Endodermal cell (in vitro differentiated cells): ENCODE data around the gene TTBK1. TPM values are rescaled to one million over a fixed set of nuclear protein-coding genes. Genes with fewer than 3 reads are reported as not detected.

ENCODE experiments used
- DNase-seq: peaks from one replicate; pipeline ENCODE4 v3.0.0-alpha.2; 2017
- H3K27ac ChIP-seq: 2 replicates; pipeline ENCODE4 v1.5.1; 2013; ENCODE audit warnings: mild to moderate bottlenecking, low read depth, low read length, moderate library complexity
- H3K27me3 ChIP-seq: 2 replicates; pipeline ENCODE4 v1.6.1; 2013; ENCODE audit warnings: mild to moderate bottlenecking, low read length, moderate library complexity; ENCODE audit not compliant: insufficient read depth, control insufficient read depth, poor library complexity, severe bottlenecking
- H3K36me3 ChIP-seq: 2 replicates; pipeline ENCODE4 v1.7.0; 2013; ENCODE audit warnings: mild to moderate bottlenecking, low read length, moderate library complexity; ENCODE audit not compliant: control insufficient read depth, insufficient read depth
- H3K4me1 ChIP-seq: one replicate; pipeline ENCODE4 v1.7.0; 2013; ENCODE audit warnings: low read length; ENCODE audit not compliant: control insufficient read depth, insufficient read depth
- H3K4me3 ChIP-seq: 2 replicates; pipeline ENCODE4 v1.5.1; 2013; ENCODE audit warnings: mild to moderate bottlenecking, low read length, moderate library complexity
- H3K9ac ChIP-seq: 2 replicates; pipeline ENCODE4 v1.6.1; 2013; ENCODE audit warnings: mild to moderate bottlenecking, low read length, moderate library complexity; ENCODE audit not compliant: poor library complexity, severe bottlenecking; ENCODE audit errors: extremely low read depth
- H3K9me3 ChIP-seq: 2 replicates; pipeline ENCODE4 v1.6.1; 2013; ENCODE audit warnings: mild to moderate bottlenecking, low read length, moderate library complexity; ENCODE audit not compliant: control insufficient read depth
- H3K27ac Mint-ChIP-seq: 2 replicates; pipeline ENCODE4 v1.8.0; 2020; ENCODE audit warnings: mixed read lengths
- H3K27me3 Mint-ChIP-seq: 2 replicates; pipeline ENCODE4 v1.8.0; 2021; ENCODE audit warnings: mild to moderate bottlenecking, mixed read lengths; ENCODE audit not compliant: insufficient read depth
- H3K36me3 Mint-ChIP-seq: 2 replicates; pipeline ENCODE4 v1.8.0; 2020; ENCODE audit warnings: low read depth, mixed read lengths
- H3K4me1 Mint-ChIP-seq: 2 replicates; pipeline ENCODE4 v1.8.0; 2020; ENCODE audit warnings: mixed read lengths
- H3K4me3 Mint-ChIP-seq: 2 replicates; pipeline ENCODE4 v1.8.0; 2020; ENCODE audit warnings: mild to moderate bottlenecking, moderate library complexity, mixed read lengths
- H3K9me3 Mint-ChIP-seq: 2 replicates; pipeline ENCODE4 v1.8.0; 2020; ENCODE audit warnings: mild to moderate bottlenecking, mixed read lengths
- WGBS, 2 experiments: methylation state at CpG; one replicate each; pipeline versions ENCODE4 v1.1.5 to v1.1.7; 2013; ENCODE audit warnings: missing lambda C conversion rate in 2 of 2, mixed read lengths in 1 of 2; ENCODE audit not compliant: insufficient coverage in 1 of 2, insufficient read length in 1 of 2; 5-methylcytosine and 5-hydroxymethylcytosine counted together
- total RNA-seq, 2 donors: library from RNA; stranded (reverse); fragmentation: NEBNext Ultra II Directional in 1 of 2; extraction: Animal tissue kit (Norgen Biotek cat#: 25700) in 1 of 2; gene quantifications; 2 replicates in 1 of 2; 3 replicates in 1 of 2; pipeline ENCODE4 v1.2.1, GENCODE V29; 2021
- TF ChIP-seq, protein P1 (sequence below): fragments of 200-600 bp; sonication (generic); conservative IDR thresholded peaks from 2 replicates; pipeline ENCODE4 v1.5.0; 2021; ENCODE audit warnings: antibody characterized with exemption, mild to moderate bottlenecking

The TTBK1 gene
- total RNA-seq, 2 donors from 2014 or later: 0.62 TPM

DNA sequence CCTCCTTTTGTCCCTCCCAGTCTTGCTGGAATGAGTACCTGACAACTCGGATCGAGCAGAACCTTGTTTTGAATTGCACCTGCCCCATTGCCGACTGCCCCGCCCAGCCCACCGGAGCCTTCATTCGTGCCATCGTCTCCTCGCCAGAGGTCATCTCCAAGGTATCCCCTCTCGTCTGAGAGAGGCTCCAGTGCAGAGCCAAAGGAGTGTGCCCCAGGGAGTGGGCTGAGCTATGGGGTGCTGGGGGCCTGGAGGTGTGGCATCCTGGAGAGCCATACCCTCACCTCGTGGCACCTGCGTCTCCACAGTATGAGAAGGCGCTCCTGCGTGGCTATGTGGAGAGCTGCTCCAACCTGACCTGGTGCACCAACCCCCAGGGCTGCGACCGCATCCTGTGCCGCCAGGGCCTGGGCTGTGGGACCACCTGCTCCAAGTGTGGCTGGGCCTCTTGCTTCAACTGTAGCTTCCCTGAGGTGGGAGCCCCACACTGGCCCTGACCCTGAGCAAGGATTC lies 22.8 kb upstream of the TTBK1 start:
- Histone ChIP-seq H3K36me3 (peaks cover 3% of the 10 kb centered on the region), H3K9ac (no peak overlapping the region), H3K27ac (no peak overlapping the region), H3K9me3 (no peaks in the 10 kb centered on the region), H3K27me3 (no peaks in the 10 kb centered on the region), H3K4me1 (no peaks in the 10 kb centered on the region), H3K4me3 (no peak overlapping the region)
- no peaks in the 10 kb centered on the region for H3K9me3 Mint-ChIP-seq
- 91 to 97% methylated on average over 11 to 16 of the region's 16 CpGs for WGBS, 2 experiments
- H3K27me3 Mint-ChIP-seq: no peaks in the 10 kb centered on the region
- TF ChIP-seq, protein P1, sequence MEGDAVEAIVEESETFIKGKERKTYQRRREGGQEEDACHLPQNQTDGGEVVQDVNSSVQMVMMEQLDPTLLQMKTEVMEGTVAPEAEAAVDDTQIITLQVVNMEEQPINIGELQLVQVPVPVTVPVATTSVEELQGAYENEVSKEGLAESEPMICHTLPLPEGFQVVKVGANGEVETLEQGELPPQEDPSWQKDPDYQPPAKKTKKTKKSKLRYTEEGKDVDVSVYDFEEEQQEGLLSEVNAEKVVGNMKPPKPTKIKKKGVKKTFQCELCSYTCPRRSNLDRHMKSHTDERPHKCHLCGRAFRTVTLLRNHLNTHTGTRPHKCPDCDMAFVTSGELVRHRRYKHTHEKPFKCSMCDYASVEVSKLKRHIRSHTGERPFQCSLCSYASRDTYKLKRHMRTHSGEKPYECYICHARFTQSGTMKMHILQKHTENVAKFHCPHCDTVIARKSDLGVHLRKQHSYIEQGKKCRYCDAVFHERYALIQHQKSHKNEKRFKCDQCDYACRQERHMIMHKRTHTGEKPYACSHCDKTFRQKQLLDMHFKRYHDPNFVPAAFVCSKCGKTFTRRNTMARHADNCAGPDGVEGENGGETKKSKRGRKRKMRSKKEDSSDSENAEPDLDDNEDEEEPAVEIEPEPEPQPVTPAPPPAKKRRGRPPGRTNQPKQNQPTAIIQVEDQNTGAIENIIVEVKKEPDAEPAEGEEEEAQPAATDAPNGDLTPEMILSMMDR: no peak
- no peak overlapping the region for H3K4me3 Mint-ChIP-seq
- DNase-seq: no peak
- peaks cover 23% of the 10 kb centered on the region for H3K36me3 Mint-ChIP-seq
- H3K4me1 Mint-ChIP-seq: peaks cover 5% of the 10 kb centered on the region
- no peak overlapping the region for H3K27ac Mint-ChIP-seq

DNA sequence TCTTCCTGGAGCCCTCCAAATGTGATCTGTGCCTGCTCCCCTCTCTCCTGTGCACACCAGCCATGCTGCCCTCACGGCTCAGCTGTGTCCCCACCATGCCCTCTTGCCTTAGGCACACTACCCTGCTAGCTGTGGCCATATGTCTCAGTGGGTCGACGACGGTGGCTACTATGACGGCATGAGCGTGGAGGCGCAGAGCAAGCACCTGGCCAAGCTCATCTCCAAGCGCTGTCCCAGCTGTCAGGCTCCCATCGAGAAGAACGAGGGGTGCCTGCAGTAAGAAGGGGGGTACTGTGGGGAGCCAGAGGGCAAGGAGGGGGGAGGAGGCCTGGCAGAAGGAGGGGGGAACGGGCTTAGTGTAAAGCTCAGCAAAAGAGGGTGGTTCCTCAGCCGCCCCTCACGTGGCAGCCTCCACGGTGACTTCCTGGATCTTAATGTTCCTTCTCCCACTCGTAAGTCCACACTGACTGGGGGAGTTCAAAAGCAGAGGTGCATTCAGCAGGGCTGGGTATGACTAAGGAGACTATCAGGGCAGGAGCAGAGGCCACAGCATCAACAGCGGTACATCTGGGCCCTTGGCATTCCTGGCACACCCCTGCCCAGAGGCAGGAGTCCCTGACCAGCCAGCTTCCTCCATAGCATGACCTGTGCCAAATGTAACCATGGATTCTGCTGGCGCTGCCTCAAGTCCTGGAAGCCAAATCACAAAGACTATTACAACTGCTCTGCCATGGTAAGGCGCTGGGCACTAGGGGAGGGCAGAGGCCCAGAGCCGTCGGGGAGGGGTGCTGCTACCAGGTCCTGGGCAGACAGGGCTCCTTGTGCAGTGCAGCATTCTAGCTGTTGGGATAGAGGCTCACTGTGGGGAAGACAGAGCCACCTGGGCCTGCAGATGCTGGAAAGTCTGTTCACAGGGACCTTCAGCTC lies 22.0 kb upstream of the TTBK1 start:
- Mint-ChIP-seq H3K4me1 (peaks cover 5% of the 10 kb centered on the region), H3K9me3 (no peaks in the 10 kb centered on the region), H3K27me3 (no peaks in the 10 kb centered on the region), H3K27ac (no peak overlapping the region), H3K36me3 (peaks cover 27% of the 10 kb centered on the region), H3K4me3 (no peak overlapping the region)
- WGBS, 2 experiments: 92 to 97% methylated on average over 13 to 20 of the region's 20 CpGs
- TF ChIP-seq, protein P1: no peak
- no peak for DNase-seq
- no peaks in the 10 kb centered on the region for H3K27me3 ChIP-seq
- H3K27ac ChIP-seq: no peak overlapping the region
- H3K36me3 ChIP-seq: peaks cover 3% of the 10 kb centered on the region
- no peak overlapping the region for H3K9ac ChIP-seq
- no peak overlapping the region for H3K4me3 ChIP-seq
- H3K4me1 ChIP-seq: no peaks in the 10 kb centered on the region
- H3K9me3 ChIP-seq: no peaks in the 10 kb centered on the region

DNA sequence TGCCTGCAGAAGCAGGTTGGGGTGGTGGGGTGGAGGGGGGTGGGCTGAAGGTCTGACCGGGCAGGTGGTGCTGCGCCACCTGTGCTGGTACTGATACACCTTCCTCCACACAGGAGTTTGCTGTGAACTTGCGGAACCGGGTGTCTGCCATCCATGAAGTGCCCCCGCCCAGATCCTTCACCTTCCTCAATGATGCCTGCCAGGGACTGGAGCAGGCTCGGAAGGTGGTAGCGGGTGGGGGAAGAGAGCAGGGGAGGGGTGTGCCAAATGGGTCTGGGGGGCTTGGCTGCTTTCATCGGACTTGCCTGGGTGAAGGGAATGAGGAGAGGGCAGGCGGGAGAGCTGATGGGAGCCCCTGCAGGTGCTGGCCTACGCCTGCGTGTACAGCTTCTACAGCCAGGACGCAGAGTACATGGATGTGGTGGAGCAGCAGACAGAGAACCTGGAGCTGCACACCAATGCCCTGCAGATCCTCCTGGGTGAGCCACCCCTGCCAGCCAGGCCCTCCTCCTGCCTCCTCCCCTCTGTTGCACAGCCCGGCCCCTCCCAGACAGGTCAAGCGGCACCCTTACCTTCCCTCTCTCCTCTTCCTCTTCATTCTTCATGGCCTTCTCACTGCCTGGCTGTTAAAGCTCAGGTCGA lies 20.7 kb upstream of the TTBK1 start:
- Mint-ChIP-seq H3K4me3 (no peak overlapping the region), H3K4me1 (peaks cover 5% of the 10 kb centered on the region), H3K36me3 (peaks cover 26% of the 10 kb centered on the region), H3K27me3 (no peaks in the 10 kb centered on the region), H3K9me3 (no peaks in the 10 kb centered on the region), H3K27ac (no peak overlapping the region)
- Histone ChIP-seq H3K9me3 (no peaks in the 10 kb centered on the region), H3K4me3 (no peak overlapping the region), H3K36me3 (no peaks in the 10 kb centered on the region), H3K9ac (no peak overlapping the region), H3K27me3 (no peaks in the 10 kb centered on the region), H3K4me1 (no peaks in the 10 kb centered on the region), H3K27ac (no peak overlapping the region)
- TF ChIP-seq, protein P1: no peak
- WGBS, 2 experiments: 89 to 93% methylated on average over 9 to 15 of the region's 15 CpGs
- no peak for DNase-seq
